ENCODE data around the gene SPATA32. TPM values are rescaled to one million over a fixed set of nuclear protein-coding genes. Genes with fewer than 3 reads are reported as not detected.

The SPATA32 gene
- total RNA-seq, 1 donor from 2014 or later: not detected

DNA sequence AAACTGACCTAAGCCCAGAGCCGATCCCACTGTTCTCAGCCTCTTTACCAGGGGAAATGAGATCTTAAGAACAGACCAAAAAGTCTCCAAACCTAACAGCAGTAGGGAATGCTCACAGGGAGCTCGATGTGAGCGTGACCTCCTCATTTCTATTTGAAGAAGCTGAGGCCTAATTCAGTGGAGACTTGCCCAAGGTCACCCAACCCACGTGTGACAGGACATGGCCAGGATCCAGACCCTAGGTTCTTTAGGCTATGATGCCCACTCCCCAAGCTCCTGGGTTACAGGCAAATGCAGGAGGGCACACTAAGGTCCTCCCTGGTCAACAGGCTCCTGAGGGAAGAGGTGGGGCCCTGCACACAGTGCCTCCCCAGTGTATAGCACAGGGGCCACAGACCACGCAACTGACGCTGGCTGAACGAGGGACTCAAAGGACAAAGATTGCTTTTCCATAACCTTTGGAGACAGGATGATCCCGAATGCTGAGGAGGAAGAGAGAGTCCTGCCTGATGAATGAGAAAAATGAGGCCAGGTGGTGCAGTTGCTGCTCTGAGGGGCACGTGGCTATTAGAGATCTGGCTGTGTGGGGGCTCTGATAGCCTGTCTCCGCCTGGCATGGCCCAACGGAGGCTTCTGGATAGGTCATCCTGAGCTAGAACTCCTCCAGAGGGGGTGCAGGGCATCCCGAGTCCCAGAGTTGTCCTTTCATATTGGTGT, 31.0 kb upstream of the SPATA32 start:
- H3K4me3 Mint-ChIP-seq (ENCODE audit: unreplicated experiment): peak overlapping the region; percentile 0
- peak overlapping the region; percentile 86 for H3K27ac Mint-ChIP-seq (ENCODE audit: unreplicated experiment)
- H3K4me1 Mint-ChIP-seq (ENCODE audit: low read depth): peaks cover 64% of the 10 kb centered on the region
- TF ChIP-seq, protein P1, sequence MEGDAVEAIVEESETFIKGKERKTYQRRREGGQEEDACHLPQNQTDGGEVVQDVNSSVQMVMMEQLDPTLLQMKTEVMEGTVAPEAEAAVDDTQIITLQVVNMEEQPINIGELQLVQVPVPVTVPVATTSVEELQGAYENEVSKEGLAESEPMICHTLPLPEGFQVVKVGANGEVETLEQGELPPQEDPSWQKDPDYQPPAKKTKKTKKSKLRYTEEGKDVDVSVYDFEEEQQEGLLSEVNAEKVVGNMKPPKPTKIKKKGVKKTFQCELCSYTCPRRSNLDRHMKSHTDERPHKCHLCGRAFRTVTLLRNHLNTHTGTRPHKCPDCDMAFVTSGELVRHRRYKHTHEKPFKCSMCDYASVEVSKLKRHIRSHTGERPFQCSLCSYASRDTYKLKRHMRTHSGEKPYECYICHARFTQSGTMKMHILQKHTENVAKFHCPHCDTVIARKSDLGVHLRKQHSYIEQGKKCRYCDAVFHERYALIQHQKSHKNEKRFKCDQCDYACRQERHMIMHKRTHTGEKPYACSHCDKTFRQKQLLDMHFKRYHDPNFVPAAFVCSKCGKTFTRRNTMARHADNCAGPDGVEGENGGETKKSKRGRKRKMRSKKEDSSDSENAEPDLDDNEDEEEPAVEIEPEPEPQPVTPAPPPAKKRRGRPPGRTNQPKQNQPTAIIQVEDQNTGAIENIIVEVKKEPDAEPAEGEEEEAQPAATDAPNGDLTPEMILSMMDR (IDR thresholded peaks at IDR 0.05): no peak
- peaks cover 2% of the 10 kb centered on the region for H3K36me3 Mint-ChIP-seq (ENCODE audit: low read depth)
- no peaks in the 10 kb centered on the region for H3K27me3 Mint-ChIP-seq (ENCODE audit: low read depth)
- DNase-seq (ENCODE audit: low spot score): no peak
- H3K9me3 Mint-ChIP-seq (ENCODE audit: low read depth): no peaks in the 10 kb centered on the region

DNA sequence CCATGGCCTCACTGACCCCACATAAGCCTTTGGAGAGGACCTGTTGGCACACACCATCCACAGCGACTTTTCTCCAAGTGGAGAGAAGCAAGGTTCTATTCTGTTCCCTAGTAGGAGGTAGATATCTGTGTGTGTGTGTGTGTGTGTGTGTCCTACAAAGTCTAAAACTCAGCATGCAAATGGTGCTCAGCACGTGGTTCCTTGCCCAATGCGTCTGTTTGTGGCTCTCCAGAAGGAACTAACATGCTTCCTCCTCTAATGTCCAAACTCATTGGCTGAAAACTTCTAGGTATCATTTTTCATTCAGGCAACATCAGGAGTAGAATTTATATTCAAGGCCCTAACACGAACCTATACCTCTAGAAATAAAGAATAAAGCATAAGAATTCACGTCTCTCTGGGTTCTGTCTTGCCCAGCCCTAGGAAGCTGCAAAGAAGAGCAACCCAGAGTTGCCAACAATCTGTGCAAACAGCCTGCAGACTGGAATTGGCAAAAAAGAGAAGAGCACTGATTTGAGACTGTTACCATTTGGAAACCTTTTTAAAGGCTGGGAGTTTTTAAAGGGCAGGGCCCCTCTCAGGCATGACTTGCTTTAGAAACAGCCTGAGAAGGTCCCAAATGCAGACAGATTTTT, 29.4 kb upstream of the SPATA32 start:
- Mint-ChIP-seq H3K9me3 (ENCODE audit: low read depth) (no peaks in the 10 kb centered on the region), H3K27me3 (ENCODE audit: low read depth) (no peaks in the 10 kb centered on the region), H3K4me1 (ENCODE audit: low read depth) (peaks cover 57% of the 10 kb centered on the region), H3K27ac (ENCODE audit: unreplicated experiment) (no peak overlapping the region), H3K4me3 (ENCODE audit: unreplicated experiment) (no peak overlapping the region), H3K36me3 (ENCODE audit: low read depth) (peaks cover 7% of the 10 kb centered on the region)
- TF ChIP-seq, protein P1 (IDR thresholded peaks at IDR 0.05): no peak
- DNase-seq (ENCODE audit: low spot score): no peak

DNA sequence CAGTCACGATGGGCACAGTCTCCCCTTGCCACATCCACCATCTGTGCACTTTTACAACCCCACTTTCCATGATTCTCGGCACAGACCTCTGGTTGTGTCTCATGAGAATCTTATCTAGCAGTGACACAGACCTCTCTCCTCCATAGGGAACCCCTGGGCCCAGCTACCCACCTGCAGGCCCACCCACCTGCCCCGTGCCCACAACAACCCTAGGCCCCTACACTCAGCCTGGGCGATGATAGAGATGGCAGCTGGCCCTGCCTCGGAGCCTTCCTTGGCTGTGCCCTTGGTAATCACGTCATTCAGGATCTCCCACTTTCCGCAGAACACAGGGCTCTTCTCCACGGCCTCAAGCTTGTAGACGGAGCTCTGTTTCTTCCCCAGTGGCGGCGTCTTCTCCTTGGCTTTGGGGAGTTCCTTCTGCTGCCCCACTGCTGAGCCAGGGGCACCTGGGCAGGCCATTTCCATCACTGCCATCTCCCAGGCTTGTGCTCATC, 28.4 kb upstream of the SPATA32 start:
- TF ChIP-seq, protein P1 (IDR thresholded peaks at IDR 0.05): no peak
- DNase-seq (ENCODE audit: low spot score): no peak
- Mint-ChIP-seq H3K27ac (ENCODE audit: unreplicated experiment) (no peak overlapping the region), H3K4me1 (ENCODE audit: low read depth) (peaks cover 47% of the 10 kb centered on the region), H3K4me3 (ENCODE audit: unreplicated experiment) (no peak overlapping the region), H3K36me3 (ENCODE audit: low read depth) (peaks cover 9% of the 10 kb centered on the region), H3K27me3 (ENCODE audit: low read depth) (no peaks in the 10 kb centered on the region), H3K9me3 (ENCODE audit: low read depth) (no peaks in the 10 kb centered on the region)

DNA sequence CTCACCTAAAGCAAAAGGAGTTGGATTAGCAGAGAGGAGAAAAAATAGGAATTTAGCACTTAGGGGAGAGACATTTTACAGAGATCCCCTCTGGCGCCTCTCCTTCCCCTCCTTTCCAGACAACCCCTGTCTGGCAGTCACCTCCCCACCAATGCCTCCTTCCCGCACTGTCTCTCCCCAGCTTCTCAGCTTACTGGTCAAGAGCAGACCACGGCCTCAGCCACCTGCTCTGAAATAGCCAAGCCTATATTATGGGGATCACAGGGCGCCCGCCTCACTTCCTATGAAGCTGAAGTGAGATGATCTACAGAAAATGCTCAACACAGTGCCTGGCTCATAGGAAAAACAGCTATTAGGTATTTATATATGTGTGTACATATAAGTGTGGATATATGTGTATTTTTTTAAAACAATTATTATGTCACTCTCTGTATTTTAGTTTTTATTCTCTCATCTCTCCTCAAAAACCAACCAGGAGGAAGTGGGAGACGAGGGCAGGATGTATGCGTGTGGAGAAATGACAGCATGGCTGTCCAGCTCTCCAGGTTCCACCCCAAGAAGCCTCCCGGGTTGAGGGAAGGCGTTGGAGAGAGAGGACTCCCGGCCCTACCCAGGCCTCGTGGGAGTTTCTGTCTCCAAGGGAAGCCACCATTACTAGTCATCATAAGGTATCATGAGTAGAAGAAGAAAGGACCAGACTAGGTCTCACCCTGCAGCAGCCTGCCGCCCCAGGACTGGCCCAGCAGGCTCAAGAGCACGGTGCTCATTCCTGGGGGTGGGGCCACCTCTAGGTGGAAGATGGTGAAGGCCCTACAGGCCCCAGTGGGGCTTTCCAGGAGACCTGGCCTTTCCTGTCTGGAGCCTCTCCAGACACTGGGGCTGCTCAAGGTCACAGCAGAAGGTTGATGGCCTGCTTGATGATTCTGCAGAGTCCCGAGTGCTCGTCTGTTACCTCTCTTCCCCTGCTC, 27.7 kb upstream of the SPATA32 start:
- peaks cover 39% of the 10 kb centered on the region for H3K4me1 Mint-ChIP-seq (ENCODE audit: low read depth)
- no peak overlapping the region for H3K4me3 Mint-ChIP-seq (ENCODE audit: unreplicated experiment)
- no peaks in the 10 kb centered on the region for H3K27me3 Mint-ChIP-seq (ENCODE audit: low read depth)
- TF ChIP-seq, protein P1 (IDR thresholded peaks at IDR 0.05): no peak
- peaks cover 12% of the 10 kb centered on the region for H3K36me3 Mint-ChIP-seq (ENCODE audit: low read depth)
- H3K9me3 Mint-ChIP-seq (ENCODE audit: low read depth): no peaks in the 10 kb centered on the region
- no peak for DNase-seq (ENCODE audit: low spot score)
- no peak overlapping the region for H3K27ac Mint-ChIP-seq (ENCODE audit: unreplicated experiment)

DNA sequence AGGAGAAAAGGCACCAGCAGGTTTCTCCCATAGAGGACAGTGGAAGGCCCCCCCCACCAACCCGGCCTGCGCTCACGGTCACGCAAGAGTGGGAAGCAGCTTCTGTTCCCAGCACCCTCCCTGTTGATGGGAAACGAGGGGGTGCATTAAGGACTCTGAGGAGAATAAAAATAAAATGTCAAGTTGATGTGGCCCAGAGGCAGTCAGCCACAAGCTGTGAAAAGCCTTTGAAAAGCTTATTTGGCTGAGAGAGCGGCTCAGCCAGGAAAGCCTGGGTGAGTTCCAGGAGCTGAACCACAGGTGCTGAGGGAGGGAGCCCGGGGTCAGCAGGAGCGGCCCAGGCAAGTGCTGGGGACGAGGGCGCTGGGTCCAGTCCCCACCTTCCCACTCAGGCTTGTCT, 26.9 kb upstream of the SPATA32 start:
- TF ChIP-seq, protein P1 (IDR thresholded peaks at IDR 0.05): no peak
- DNase-seq (ENCODE audit: low spot score): no peak
- no peaks in the 10 kb centered on the region for H3K9me3 Mint-ChIP-seq (ENCODE audit: low read depth)
- H3K27ac Mint-ChIP-seq (ENCODE audit: unreplicated experiment): no peak overlapping the region
- no peak overlapping the region for H3K4me3 Mint-ChIP-seq (ENCODE audit: unreplicated experiment)
- peaks cover 35% of the 10 kb centered on the region for H3K4me1 Mint-ChIP-seq (ENCODE audit: low read depth)
- H3K27me3 Mint-ChIP-seq (ENCODE audit: low read depth): no peaks in the 10 kb centered on the region
- H3K36me3 Mint-ChIP-seq (ENCODE audit: low read depth): peaks cover 15% of the 10 kb centered on the region

All from chondrocyte (in vitro differentiated cells).